H1 (cell line): ENCODE measurements around the gene GRM4. TPM values are rescaled to one million over a fixed set of nuclear protein-coding genes. Genes with fewer than 3 reads are reported as not detected.

Experiments used
- CTCF ChIA-PET: fragments of 300-600 bp; sonication (Branson Sonifier 250); formaldehyde crosslinking; loops from one replicate; lab custom pipeline; 2021; ENCODE audit not compliant: partially characterized antibody; lab: Charles Lee
- POLR2A ChIA-PET: fragments of 300-600 bp; sonication (Branson Sonifier 250); formaldehyde crosslinking; loops from one replicate; lab custom pipeline; 2021; ENCODE audit warnings: inconsistent platforms; ENCODE audit not compliant: partially characterized antibody; lab: Charles Lee
- DNase-seq, 2 experiments: peaks; one replicate each; pipeline versions ENCODE4 v3.0.0 to v3.0.0-alpha.2; 2010 to 2022; ENCODE audit warnings: low spot score in 2 of 2, low read depth in 1 of 2, mixed read lengths in 1 of 2
- FAIRE-seq: peaks from 2 replicates; lab custom pipeline; 2011; peaks lifted over from hg19 to GRCh38; lab: Jason Lieb, UNC
- H2AFZ ChIP-seq: 2 replicates; pipeline ENCODE4 v1.8.1; 2012; ENCODE audit warnings: low read length, inconsistent platforms
- H2AK5ac ChIP-seq: 2 replicates; pipeline ENCODE4 v1.6.1; 2013; ENCODE audit warnings: low read depth, low read length
- H2BK120ac ChIP-seq: replicated peaks from 2 replicates; pipeline ENCODE3; 2013; ENCODE audit warnings: low read depth, low read length, inconsistent platforms
- H2BK12ac ChIP-seq: 2 replicates; pipeline ENCODE4 v1.6.1; 2013; ENCODE audit warnings: low read depth, low read length
- H2BK15ac ChIP-seq: 2 replicates; pipeline ENCODE4 v1.6.1; 2013; ENCODE audit warnings: low read length
- H2BK20ac ChIP-seq: 2 replicates; pipeline ENCODE4 v1.6.1; 2013; ENCODE audit warnings: low read length
- H2BK5ac ChIP-seq: 2 replicates; pipeline ENCODE4 v1.6.1; 2013; ENCODE audit warnings: low read depth, low read length
- H3K14ac ChIP-seq: 2 replicates; pipeline ENCODE4 v1.6.1; 2013; ENCODE audit warnings: inconsistent platforms; ENCODE audit not compliant: insufficient read length
- H3K18ac ChIP-seq: 2 replicates; pipeline ENCODE4 v1.6.1; 2013; ENCODE audit warnings: low read length; ENCODE audit errors: extremely low read depth
- H3K23ac ChIP-seq: 2 replicates; pipeline ENCODE4 v1.6.1; 2013; ENCODE audit warnings: inconsistent platforms; ENCODE audit not compliant: insufficient read length
- H3K23me2 ChIP-seq: 2 replicates; pipeline ENCODE4 v1.6.1; 2013; ENCODE audit warnings: low read depth, low read length
- H3K27ac ChIP-seq: 2 replicates; pipeline ENCODE4 v1.6.1; 2011; ENCODE audit warnings: low read depth, low read length, inconsistent platforms
- H3K27me3 ChIP-seq, 4 experiments: replicated peaks in 1 of 4; 1 replicate in 1 of 4; 2 replicates in 3 of 4; pipeline versions ENCODE4 v1.6.1 to v1.8.1; 2011 to 2013; ENCODE audit warnings: low read length in 3 of 4, mild to moderate bottlenecking in 3 of 4, inconsistent platforms in 2 of 4, mixed read lengths in 2 of 4, moderate library complexity in 1 of 4; ENCODE audit not compliant: control insufficient read depth in 3 of 4, insufficient read depth in 3 of 4; ENCODE audit errors: extremely low read depth in 1 of 4
- H3K36me3 ChIP-seq, 4 experiments: 2 replicates each; pipeline versions ENCODE4 v1.6.1 to v1.8.1; 2011 to 2013; ENCODE audit warnings: mild to moderate bottlenecking in 4 of 4, low read length in 3 of 4, moderate library complexity in 2 of 4, control low read depth in 1 of 4, inconsistent platforms in 1 of 4; ENCODE audit not compliant: insufficient read depth in 4 of 4, control insufficient read depth in 2 of 4
- H3K4ac ChIP-seq: replicated peaks from 2 replicates; pipeline ENCODE3; 2013; ENCODE audit warnings: low read length, low read depth, mixed read lengths, inconsistent platforms; ENCODE audit not compliant: insufficient read length
- H3K4me1 ChIP-seq, 4 experiments: replicated peaks in 1 of 4; 1 replicate in 1 of 4; 2 replicates in 3 of 4; pipeline versions ENCODE4 v1.6.1 to v1.8.1; 2011 to 2013; ENCODE audit warnings: low read length in 3 of 4, inconsistent platforms in 2 of 4, mixed read lengths in 1 of 4; ENCODE audit not compliant: insufficient read depth in 4 of 4, control insufficient read depth in 3 of 4
- H3K4me2 ChIP-seq, 2 experiments: 2 replicates each; pipeline versions ENCODE4 v1.6.1 to v1.8.1; 2011 to 2013; ENCODE audit warnings: low read depth in 2 of 2, low read length in 2 of 2, control low read depth in 1 of 2, inconsistent platforms in 1 of 2, mild to moderate bottlenecking in 1 of 2; ENCODE audit not compliant: insufficient read depth in 1 of 2
- H3K4me3 ChIP-seq, 4 experiments: fragments of 200-600, 300-600 bp in 1 of 4; sonication (generic), shearing (Covaris generic), sonication (Bioruptor Twin) in 1 of 4; 2 replicates each; pipeline versions ENCODE4 v1.5.1 to v1.8.1; 2011 to 2016; ENCODE audit warnings: low read length in 4 of 4, low read depth in 3 of 4, control low read depth in 2 of 4, inconsistent platforms in 2 of 4, mild to moderate bottlenecking in 2 of 4, mixed read lengths in 1 of 4, moderate library complexity in 1 of 4; ENCODE audit not compliant: insufficient read depth in 2 of 4; ENCODE audit errors: extremely low read depth in 1 of 4
- H3K56ac ChIP-seq: replicated peaks from 2 replicates; pipeline ENCODE3; 2013; ENCODE audit warnings: low read depth, mild to moderate bottlenecking, mixed read lengths, low read length, inconsistent platforms; ENCODE audit not compliant: insufficient read length
- H3K79me1 ChIP-seq: 2 replicates; pipeline ENCODE4 v1.6.1; 2013; ENCODE audit warnings: low read depth, low read length, control low read depth
- H3K79me2 ChIP-seq, 2 experiments: 2 replicates each; pipeline versions ENCODE4 v1.6.1 to v1.8.1; 2012 to 2013; ENCODE audit warnings: low read length in 2 of 2, mild to moderate bottlenecking in 2 of 2, inconsistent platforms in 1 of 2; ENCODE audit not compliant: insufficient read depth in 2 of 2, control insufficient read depth in 1 of 2
- H3K9ac ChIP-seq, 4 experiments: replicated peaks in 1 of 4; 1 replicate in 1 of 4; 2 replicates in 3 of 4; pipeline versions ENCODE4 v1.6.1 to v1.8.1; 2011 to 2013; ENCODE audit warnings: low read depth in 3 of 4, low read length in 3 of 4, control low read depth in 2 of 4, mild to moderate bottlenecking in 2 of 4, moderate library complexity in 2 of 4, inconsistent platforms in 1 of 4; ENCODE audit errors: extremely low read depth in 1 of 4
- H3K9me3 ChIP-seq, 2 experiments: 2 replicates each; pipeline versions ENCODE4 v1.6.1 to v1.8.1; 2012 to 2013; ENCODE audit warnings: mild to moderate bottlenecking in 2 of 2, moderate library complexity in 2 of 2, control low read depth in 1 of 2, inconsistent platforms in 1 of 2, low read depth in 1 of 2, low read length in 1 of 2, mixed read lengths in 1 of 2; ENCODE audit not compliant: insufficient read depth in 2 of 2
- H4K20me1 ChIP-seq, 2 experiments: replicated peaks in 1 of 2; 2 replicates each; pipeline versions ENCODE3 to v1.8.1; 2011 to 2013; ENCODE audit warnings: inconsistent platforms in 2 of 2, low read length in 2 of 2, mild to moderate bottlenecking in 1 of 2; ENCODE audit not compliant: insufficient read depth in 2 of 2, control insufficient read depth in 1 of 2
- H4K5ac ChIP-seq: 2 replicates; pipeline ENCODE4 v1.6.1; 2013; ENCODE audit warnings: low read length, low read depth, mixed read lengths, inconsistent platforms; ENCODE audit not compliant: insufficient read length
- H4K8ac ChIP-seq: 2 replicates; pipeline ENCODE4 v1.8.0; 2013; ENCODE audit warnings: mild to moderate bottlenecking, moderate library complexity, low read length, inconsistent platforms; ENCODE audit not compliant: insufficient read depth; ENCODE audit errors: extremely low read depth
- H4K91ac ChIP-seq: replicated peaks from 2 replicates; pipeline ENCODE3; 2013; ENCODE audit warnings: low read length, mixed read lengths, inconsistent platforms; ENCODE audit not compliant: insufficient read length
- JUN ChIP-seq: IDR thresholded peaks from 2 replicates; pipeline ENCODE4 v1.6.1; 2011; ENCODE audit warnings: low read depth, mild to moderate bottlenecking, improper control_type of control experiment, low read length
- RAD21 ChIP-seq, 2 experiments: IDR thresholded peaks in 1 of 2; conservative IDR thresholded peaks in 1 of 2; 2 replicates each; pipeline ENCODE4 v1.6.1; 2011; ENCODE audit warnings: low read depth in 2 of 2, low read length in 2 of 2, improper control_type of control experiment in 1 of 2, inconsistent platforms in 1 of 2, mild to moderate bottlenecking in 1 of 2, moderate library complexity in 1 of 2
- SP4 ChIP-seq: IDR thresholded peaks from 2 replicates; pipeline ENCODE4 v1.6.1; 2012; ENCODE audit warnings: low read length, inconsistent platforms
- WGBS, 2 experiments: shearing (Covaris generic) in 1 of 2; methylation state at CpG; one replicate each; pipeline versions ENCODE4 v1.1.6 to v1.1.7; 2013 to 2015; ENCODE audit warnings: low lambda C conversion rate in 2 of 2, mixed read lengths in 2 of 2, inconsistent platforms in 1 of 2, low coverage in 1 of 2, missing lambda C conversion rate in 1 of 2; ENCODE audit not compliant: insufficient replicate concordance in 2 of 2, insufficient coverage in 1 of 2, insufficient read length in 1 of 2; ENCODE audit errors: extremely low coverage in 1 of 2, missing lambda C conversion rate in 1 of 2; 5-methylcytosine and 5-hydroxymethylcytosine counted together
- polyA plus RNA-seq, 7 experiments: library from polyadenylated mRNA; depleted of rRNA in 3 of 7; stranded (reverse) in 5 of 7; unstranded in 2 of 7; fragments of >200 nt in 5 of 7; fragments of 200-250 nt in 2 of 7; gene quantifications; 1 replicate in 5 of 7; 2 replicates in 1 of 7; 4 replicates in 1 of 7; pipeline versions ENCODE4 v1.2.1 to v1.2.3, GENCODE V29; 2011 to 2013; ENCODE audit warnings: missing spikeins in 2 of 7, mixed read lengths in 2 of 7
- total RNA-seq: library from RNA; stranded (reverse); fragmentation: NEBNext Ultra II Directional; extraction: Animal tissue kit (Norgen Biotek cat#: 25700); gene quantifications from 2 replicates; pipeline ENCODE4 v1.2.1, GENCODE V29; 2021

GRM4 gene
- total and polyA plus RNA-seq, 2 of the 8 experiments (the other 6 are each of a cell fraction or from before 2014, with no cell fraction given) = 19.6 to 21.5 TPM

- FAIRE-seq = no peak
- Histone ChIP-seq H3K23ac (no peak overlapping the region), H3K4me2 (no peak overlapping the region), H2BK20ac (no peak overlapping the region), H3K27ac (no peak overlapping the region), H3K4me3 (no peak overlapping the region), H2AFZ (no peak overlapping the region), H3K18ac (no peak overlapping the region), H4K91ac (no peak overlapping the region), H3K79me2 (no peaks in the 10 kb centered on the region), H3K36me3 (no peaks in the 10 kb centered on the region), H3K14ac (no peak overlapping the region), H3K4me1 (peaks cover 0 to 2% (median 0%) of the 10 kb centered on the region in 4 experiments; a peak in 1 of 7 replicates), H4K20me1 (no peaks in the 10 kb centered on the region), H4K5ac (no peak overlapping the region), H4K8ac (no peak overlapping the region), H3K79me1 (no peaks in the 10 kb centered on the region), H3K56ac (no peak overlapping the region), H2BK5ac (no peak overlapping the region), H2BK12ac (no peak overlapping the region), H3K27me3 (no peaks in the 10 kb centered on the region), H2AK5ac (no peak overlapping the region), H3K9ac (no peak overlapping the region), H3K23me2 (no peaks in the 10 kb centered on the region), H2BK15ac (no peak overlapping the region), H2BK120ac (no peak overlapping the region), H3K4ac (no peak overlapping the region), H3K9me3 (no peaks in the 10 kb centered on the region; a peak in 1 of 4 replicates)
- CTCF ChIA-PET = interaction anchor here (0.9 to 2.0 kb wide), 5 partner anchors 12 to 169 kb away, joined by 3 to 9 read pairs (median 3); no protein-coding TSS in a partner anchor
- POLR2A ChIA-PET = interaction anchor here (0.8 to 1.7 kb wide), 4 partner anchors 22 to 68 kb away, joined by 3 to 10 read pairs (median 4); no protein-coding TSS in a partner anchor
- no peak for DNase-seq
- whole genome bisulfite sequencing, 2 experiments = 81% methylated on average over 9 of the region's 12 CpGs; no CpG with 5 or more reads in 1 of the 2 experiments
- TF ChIP-seq SP4 = no peak
- TF ChIP-seq JUN = no peak
- TF ChIP-seq RAD21 (IDR thresholded peaks at IDR 0.05 in 1 of 2, conservative IDR thresholded peaks at IDR 0.05 in 1 of 2; ENCODE audit: low read depth in 2 of 2, low read length in 2 of 2) = peak in 1 of 2 experiments; percentile 16; a peak in 1 of 4 replicates
These were observed 33.3 kb upstream of the GRM4 start for GRCh38 chr6:34179106-34179720.
